RKO (cell line): ENCODE data around the gene RASA4.
"Not testable (repeated sequence)": the region's sequence is repeated elsewhere in the genome, so short reads cannot be mapped to it uniquely, and the experiment has no call there.

ENCODE experiments used
- DNase-seq: peaks from one replicate; pipeline ENCODE4 v3.0.0-alpha.2; 2016; ENCODE audit warnings: low spot score

The RASA4 gene

GRCh38 chr7:102542771-102543170 lies 73.8 kb downstream of the RASA4 start:
- not testable (repeated sequence) for DNase-seq

- DNase-seq = not testable (repeated sequence)
Measured at GRCh38 chr7:102542083-102542482, 74.5 kb downstream of the RASA4 start.

- not testable (repeated sequence) for DNase-seq
Measured at GRCh38 chr7:102540604-102541003, 76.0 kb downstream of the RASA4 start.

- not testable (repeated sequence) for DNase-seq
Measured at GRCh38 chr7:102535062-102535615, 81.4 kb downstream of the RASA4 start.

- not testable (repeated sequence) for DNase-seq
Measured at GRCh38 chr7:102532127-102532526, 84.4 kb downstream of the RASA4 start.

- not testable (repeated sequence) for DNase-seq
Measured at GRCh38 chr7:102531583-102531982, 85.0 kb downstream of the RASA4 start.

GRCh38 chr7:102527822-102528793 lies 88.4 kb downstream of the RASA4 start:
- DNase-seq = not testable (repeated sequence)

- not testable (repeated sequence) for DNase-seq
Measured at GRCh38 chr7:102527182-102527581, 89.4 kb downstream of the RASA4 start.

GRCh38 chr7:102524803-102525202 lies 91.8 kb downstream of the RASA4 start:
- DNase-seq = not testable (repeated sequence)
